ENCODE results near the gene IL17REL. TPM values are rescaled to one million over a fixed set of nuclear protein-coding genes. Genes with fewer than 3 reads are reported as not detected.

Gene IL17REL
- total RNA-seq, 4 donors from 2014 or later, result not detected

DNA sequence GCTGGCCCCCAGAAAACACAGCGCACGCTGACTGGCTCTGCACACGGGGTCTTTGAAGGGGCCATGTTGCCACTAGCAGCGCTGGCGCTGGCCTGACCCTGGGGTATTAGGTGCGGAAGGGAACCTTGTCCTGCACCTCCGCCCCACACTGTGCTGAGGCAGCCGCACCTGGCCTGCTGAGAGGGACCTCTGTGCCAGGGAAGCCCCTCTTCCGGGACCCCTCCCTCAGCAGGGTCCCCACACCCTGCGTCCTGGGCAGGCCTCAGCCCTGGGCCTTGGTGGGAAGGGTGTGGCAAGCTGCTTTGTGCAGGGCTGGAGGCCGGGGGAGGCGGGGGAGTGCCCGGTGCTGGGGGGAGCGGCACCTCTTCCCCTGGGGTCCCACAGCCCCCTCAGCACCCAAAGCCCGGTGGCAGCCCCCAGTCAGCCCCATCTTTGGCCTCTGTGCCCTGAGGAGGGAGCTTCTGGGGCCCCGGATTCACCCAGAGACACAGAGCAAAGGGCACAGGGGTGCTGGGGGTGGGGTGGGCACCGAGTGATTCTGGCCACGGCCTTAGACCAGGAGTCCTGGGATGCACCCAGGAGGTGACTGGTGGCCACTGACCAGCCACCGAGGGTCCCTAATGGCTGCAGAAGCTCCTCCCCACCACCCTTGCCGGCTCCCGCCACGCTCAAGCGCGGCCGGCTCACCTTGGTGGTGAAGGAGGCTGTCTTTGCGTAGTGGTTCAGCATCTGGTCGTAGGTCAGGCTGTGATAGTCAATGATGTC lies 34.1 kb upstream of the IL17REL start:
- no peak for TF ChIP-seq POLR2A (IDR thresholded peaks at IDR 0.05)
- TF ChIP-seq, protein P1, sequence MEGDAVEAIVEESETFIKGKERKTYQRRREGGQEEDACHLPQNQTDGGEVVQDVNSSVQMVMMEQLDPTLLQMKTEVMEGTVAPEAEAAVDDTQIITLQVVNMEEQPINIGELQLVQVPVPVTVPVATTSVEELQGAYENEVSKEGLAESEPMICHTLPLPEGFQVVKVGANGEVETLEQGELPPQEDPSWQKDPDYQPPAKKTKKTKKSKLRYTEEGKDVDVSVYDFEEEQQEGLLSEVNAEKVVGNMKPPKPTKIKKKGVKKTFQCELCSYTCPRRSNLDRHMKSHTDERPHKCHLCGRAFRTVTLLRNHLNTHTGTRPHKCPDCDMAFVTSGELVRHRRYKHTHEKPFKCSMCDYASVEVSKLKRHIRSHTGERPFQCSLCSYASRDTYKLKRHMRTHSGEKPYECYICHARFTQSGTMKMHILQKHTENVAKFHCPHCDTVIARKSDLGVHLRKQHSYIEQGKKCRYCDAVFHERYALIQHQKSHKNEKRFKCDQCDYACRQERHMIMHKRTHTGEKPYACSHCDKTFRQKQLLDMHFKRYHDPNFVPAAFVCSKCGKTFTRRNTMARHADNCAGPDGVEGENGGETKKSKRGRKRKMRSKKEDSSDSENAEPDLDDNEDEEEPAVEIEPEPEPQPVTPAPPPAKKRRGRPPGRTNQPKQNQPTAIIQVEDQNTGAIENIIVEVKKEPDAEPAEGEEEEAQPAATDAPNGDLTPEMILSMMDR (IDR thresholded peaks at IDR 0.05), result no peak
- DNase-seq (ENCODE audit: low spot score in 2 of 2), result no peak
- WGBS, 2 donors, result 86 to 92% methylated on average over 15 to 27 of the region's 27 CpGs
- H3K4me3 ChIP-seq (ENCODE audit: low read depth, poor library complexity, severe bottlenecking), result no peak overlapping the region
- intact Hi-C loops (cut with DNase I; ENCODE audit: low total_unique reads), result no loop called here

DNA sequence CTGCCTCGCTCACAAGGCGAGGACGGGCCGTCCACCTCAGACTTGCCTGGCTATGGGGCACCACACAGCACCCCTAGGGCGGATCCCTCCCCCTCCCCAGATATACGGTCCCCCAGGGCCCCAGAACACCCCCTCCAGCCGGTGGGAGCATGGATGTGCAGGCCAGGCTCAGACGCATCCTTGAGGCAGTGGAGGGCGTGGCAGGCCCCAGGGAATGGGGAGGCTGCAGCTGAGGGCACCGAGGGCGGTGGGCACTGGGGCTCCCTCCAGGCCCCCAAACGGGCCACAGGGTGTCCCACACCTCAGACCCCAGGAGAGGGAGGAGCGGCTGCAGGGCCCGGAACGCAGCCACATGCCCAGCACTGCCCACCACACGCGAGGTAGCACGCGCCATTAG lies 33.5 kb upstream of the IL17REL start:
- WGBS, 2 donors, result 59% methylated on average over 12 to 14 of the region's 19 CpGs
- TF ChIP-seq, protein P1 (IDR thresholded peaks at IDR 0.05), result no peak
- no peak for TF ChIP-seq POLR2A (IDR thresholded peaks at IDR 0.05)
- no peak overlapping the region for H3K4me3 ChIP-seq (ENCODE audit: low read depth, poor library complexity, severe bottlenecking)
- DNase-seq (ENCODE audit: low spot score in 2 of 2), result no peak
- intact Hi-C loops (cut with DNase I; ENCODE audit: low total_unique reads), result no loop called here

DNA sequence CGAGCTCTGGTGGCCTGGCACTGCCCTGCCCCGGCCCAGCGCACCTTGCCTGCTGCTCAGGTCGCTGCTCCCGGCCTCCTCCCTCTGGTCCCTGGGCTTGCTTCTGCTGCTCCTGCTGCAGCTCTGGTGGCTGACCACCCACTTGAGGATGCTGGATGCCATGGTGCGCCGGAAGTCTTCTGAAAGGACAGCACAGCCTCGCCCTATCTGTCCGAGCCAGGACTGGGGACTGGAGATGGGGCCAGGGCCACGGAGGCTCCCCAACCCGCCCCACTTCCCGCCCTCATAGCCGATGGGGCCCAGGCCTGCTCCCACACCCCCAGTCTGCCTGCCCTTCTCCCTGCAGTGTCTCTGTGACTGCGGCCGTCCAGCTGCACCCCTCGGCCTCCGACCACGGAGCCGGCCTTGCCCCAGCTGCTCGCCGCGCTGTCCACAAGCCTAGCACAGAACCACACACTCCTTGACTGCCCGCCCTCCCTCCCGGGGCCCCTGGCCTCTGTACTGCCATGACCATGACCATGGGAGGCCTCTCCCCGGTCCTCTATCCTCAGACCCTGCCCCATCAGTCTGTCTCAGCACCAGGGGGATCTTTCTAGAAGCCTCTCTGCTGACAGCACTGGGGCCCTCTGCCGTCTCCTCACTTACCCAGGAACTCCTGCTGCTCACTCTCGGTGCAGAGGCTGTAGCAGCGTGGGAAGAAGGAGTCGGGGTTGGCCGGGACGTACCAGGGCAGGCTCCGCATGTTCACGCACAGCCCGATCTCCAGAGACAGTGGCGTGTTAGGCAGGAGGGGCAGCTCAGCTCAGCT lies 32.9 kb upstream of the IL17REL start:
- intact Hi-C loops (cut with DNase I; ENCODE audit: low total_unique reads), result no loop called here
- no peak for DNase-seq (ENCODE audit: low spot score in 2 of 2)
- WGBS, 2 donors, result 64 to 75% methylated on average over 31 to 32 of the region's 35 CpGs

DNA sequence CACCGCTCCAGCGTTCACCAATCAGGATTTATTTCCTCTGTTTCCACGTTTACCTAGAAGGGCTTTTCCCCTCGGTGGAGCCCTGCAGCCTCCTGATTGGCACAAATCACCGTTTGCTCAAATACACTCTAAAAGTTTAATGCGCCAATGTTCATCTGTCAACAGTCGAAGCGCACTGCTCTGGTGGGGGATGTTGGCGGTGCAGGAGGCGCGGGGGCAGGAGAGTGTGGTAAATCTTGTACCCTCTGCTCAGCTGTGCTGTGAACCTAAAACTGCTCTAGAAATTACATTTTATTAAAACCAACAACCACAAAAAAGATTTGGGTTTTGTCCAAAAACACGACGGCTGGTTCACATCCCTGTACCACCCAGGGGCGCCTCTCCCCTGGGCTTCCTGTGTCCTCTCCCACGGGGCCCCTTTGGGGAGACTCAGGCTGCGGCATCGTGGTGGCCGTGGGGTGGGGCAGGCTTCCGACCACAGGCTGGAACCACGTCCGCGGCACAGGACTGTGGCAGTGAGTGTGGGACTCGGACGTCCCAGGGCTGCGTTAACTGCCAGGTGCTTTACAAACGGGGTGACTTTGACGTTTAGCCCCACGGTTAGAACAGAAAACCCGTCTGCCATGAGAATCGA lies 32.0 kb upstream of the IL17REL start:
- intact Hi-C loops (cut with DNase I; ENCODE audit: low total_unique reads), result no loop called here
- TF ChIP-seq, protein P1 (IDR thresholded peaks at IDR 0.05), result no peak
- TF ChIP-seq POLR2A (IDR thresholded peaks at IDR 0.05), result no peak
- no peak overlapping the region for H3K4me3 ChIP-seq (ENCODE audit: low read depth, poor library complexity, severe bottlenecking)
- no peak for DNase-seq (ENCODE audit: low spot score in 2 of 2)
- WGBS, 2 donors, result 55 to 56% methylated on average over 29 to 30 of the region's 30 CpGs

More for the DNA sequence above, 32.9 kb upstream of the IL17REL start:
- no peak for TF ChIP-seq POLR2A (IDR thresholded peaks at IDR 0.05)
- TF ChIP-seq, protein P1 (IDR thresholded peaks at IDR 0.05), result no peak
- H3K4me3 ChIP-seq (ENCODE audit: low read depth, poor library complexity, severe bottlenecking), result no peak overlapping the region

DNA sequence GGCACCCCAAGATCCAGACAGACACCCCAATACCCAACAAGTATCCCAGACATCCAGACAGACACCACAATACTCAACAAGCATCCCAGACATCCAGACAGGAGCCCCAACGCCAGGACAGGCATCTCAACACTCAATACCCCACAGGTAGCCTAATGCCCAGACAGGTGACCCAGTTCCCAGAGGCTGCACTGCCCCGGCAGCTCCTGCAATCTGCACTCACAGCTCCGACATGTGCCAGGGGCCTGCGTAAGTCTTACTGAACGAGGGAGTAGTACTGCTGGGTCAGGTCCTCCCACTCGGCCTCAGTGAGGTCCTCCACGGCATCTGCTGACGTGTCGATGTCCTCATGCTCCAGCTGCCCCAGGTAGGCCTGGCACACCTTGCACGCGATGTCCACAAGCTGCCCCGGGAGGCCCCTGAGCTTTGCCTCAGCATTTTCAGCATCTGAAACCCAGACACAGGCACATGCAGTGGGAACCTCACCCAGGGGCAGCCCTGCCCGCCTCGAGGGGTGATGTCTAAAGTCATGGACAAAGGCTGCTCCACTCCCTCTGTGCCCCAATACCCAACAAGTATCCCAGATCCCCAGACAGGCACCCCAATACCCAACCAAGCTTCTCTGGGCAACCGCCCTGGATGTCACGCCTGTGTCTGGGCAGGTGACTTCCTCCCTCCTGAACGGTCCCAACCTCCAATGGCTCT lies 28.9 kb upstream of the IL17REL start:
- TF ChIP-seq, protein P1 (IDR thresholded peaks at IDR 0.05), result no peak
- TF ChIP-seq POLR2A (IDR thresholded peaks at IDR 0.05), result no peak
- WGBS, 2 donors, result 87 to 88% methylated on average over 17 of the region's 17 CpGs
- intact Hi-C loops (cut with DNase I; ENCODE audit: low total_unique reads), result no loop called here

More for the DNA sequence above, 28.9 kb upstream of the IL17REL start:
- H3K4me3 ChIP-seq (ENCODE audit: low read depth, poor library complexity, severe bottlenecking), result no peak overlapping the region
- no peak for DNase-seq (ENCODE audit: low spot score in 2 of 2)

Data from lower leg skin (tissue), 4 donors.